ENCODE results near the gene RNF111. TPM values are rescaled to one million over a fixed set of nuclear protein-coding genes. Genes with fewer than 3 reads are reported as not detected.

RNF111 gene
- total and polyA plus RNA-seq, 2 of the 13 experiments (the other 11 are each of a cell fraction or from before 2014, with no cell fraction given): 12.1 to 23.1 TPM

- no peak for TF ChIP-seq ZBTB49 (CRISPR knock-in tag; IDR thresholded peaks at IDR 0.05; ENCODE audit: borderline replicate concordance)
- TF ChIP-seq ZNF207 (IDR thresholded peaks at IDR 0.05; ENCODE audit: borderline replicate concordance): no peak
- no peak for TF ChIP-seq HNRNPL (IDR thresholded peaks at IDR 0.05; ENCODE audit: low read depth, low read length)
- no peak for TF ChIP-seq MYC (CRISPR knock-in tag; IDR thresholded peaks at IDR 0.05; ENCODE audit: borderline replicate concordance)
- TF ChIP-seq E2F2 (CRISPR knock-in tag; IDR thresholded peaks at IDR 0.05; ENCODE audit: borderline replicate concordance): no peak
- TF ChIP-seq SRSF1 (optimal IDR thresholded peaks at IDR 0.05; ENCODE audit: low read depth, low read length): peak; percentile 58
- TF ChIP-seq PAXIP1 (CRISPR knock-in tag; conservative IDR thresholded peaks at IDR 0.05): no peak
- TF ChIP-seq WIZ (CRISPR knock-in tag; IDR thresholded peaks at IDR 0.05): no peak
- TF ChIP-seq ZFYVE20 (CRISPR knock-in tag; IDR thresholded peaks at IDR 0.05; ENCODE audit: borderline replicate concordance, low read depth): peak; percentile 40; the same call in 1 of the 2 replicates
- TF ChIP-seq ATF6 (CRISPR knock-in tag; conservative IDR thresholded peaks at IDR 0.05): no peak
- no peak for TF ChIP-seq NKX3-1 (CRISPR knock-in tag; IDR thresholded peaks at IDR 0.05)
- no peak for TF ChIP-seq ZNF614 (CRISPR knock-in tag; IDR thresholded peaks at IDR 0.05; ENCODE audit: borderline replicate concordance)
- no peak for TF ChIP-seq MAFK (conservative IDR thresholded peaks at IDR 0.05 in 1 of 2, IDR thresholded peaks at IDR 0.05 in 1 of 2; ENCODE audit: low read length in 2 of 2)
- no peak for TF ChIP-seq EZH2 (conservative IDR thresholded peaks at IDR 0.05; ENCODE audit: low read depth, low read length)
- TF ChIP-seq ZNF572 (CRISPR knock-in tag; IDR thresholded peaks at IDR 0.05): no peak
- peak; percentile 71; the same call in 1 of the 2 replicates for TF ChIP-seq TFAP4 (IDR thresholded peaks at IDR 0.05; ENCODE audit: borderline replicate concordance, low read depth)
- no peak for TF ChIP-seq HNF4G (IDR thresholded peaks at IDR 0.05; ENCODE audit: borderline replicate concordance, low read depth, low read length)
- TF ChIP-seq HNF4G (CRISPR knock-in tag; IDR thresholded peaks at IDR 0.05; ENCODE audit: borderline replicate concordance, low read depth): no peak
- TF ChIP-seq ZNF354B (CRISPR knock-in tag; IDR thresholded peaks at IDR 0.05): no peak
- peak; percentile 81 for TF ChIP-seq AGO2 (optimal IDR thresholded peaks at IDR 0.05; ENCODE audit: low read depth, low read length)
Measured at GRCh38 chr15:58987491-58988005, at the start of gene RNF111 (continued).
